Measurements from ENCODE around the gene CSTB.

CSTB gene

GRCh38 chr21:43761886-43762285 is 14.2 kb downstream of the CSTB start:
- DNase-seq (ENCODE audit: low read depth) = no peak
- no peaks in the 10 kb centered on the region for H3K27me3 ChIP-seq (replicated peaks; ENCODE audit: control insufficient read depth, insufficient read depth, low read length)
- no peak overlapping the region for H3K4me3 ChIP-seq (ENCODE audit: low read length)
- H3K9ac ChIP-seq (ENCODE audit: low read length) = no peak overlapping the region
- H3K9me3 ChIP-seq (ENCODE audit: control insufficient read depth, low read length) = no peaks in the 10 kb centered on the region
- H3K4me1 ChIP-seq (ENCODE audit: control insufficient read depth, insufficient read depth, low read length) = peaks cover 36% of the 10 kb centered on the region
- peaks cover 54% of the 10 kb centered on the region for H3K36me3 ChIP-seq (ENCODE audit: control insufficient read depth, insufficient read depth, low read length, severe bottlenecking)

- no peaks in the 10 kb centered on the region for H3K9me3 ChIP-seq (ENCODE audit: control insufficient read depth, low read length)
- H3K9ac ChIP-seq (ENCODE audit: low read length) = no peak overlapping the region
- no peak for DNase-seq (ENCODE audit: low read depth)
- peaks cover 37% of the 10 kb centered on the region for H3K4me1 ChIP-seq (ENCODE audit: control insufficient read depth, insufficient read depth, low read length)
- no peak overlapping the region for H3K4me3 ChIP-seq (ENCODE audit: low read length)
- H3K27me3 ChIP-seq (replicated peaks; ENCODE audit: control insufficient read depth, insufficient read depth, low read length) = no peaks in the 10 kb centered on the region
- H3K36me3 ChIP-seq (ENCODE audit: control insufficient read depth, insufficient read depth, low read length, severe bottlenecking) = peaks cover 68% of the 10 kb centered on the region
Measured at GRCh38 chr21:43760391-43760958, 15.6 kb downstream of the CSTB start.

DNA sequence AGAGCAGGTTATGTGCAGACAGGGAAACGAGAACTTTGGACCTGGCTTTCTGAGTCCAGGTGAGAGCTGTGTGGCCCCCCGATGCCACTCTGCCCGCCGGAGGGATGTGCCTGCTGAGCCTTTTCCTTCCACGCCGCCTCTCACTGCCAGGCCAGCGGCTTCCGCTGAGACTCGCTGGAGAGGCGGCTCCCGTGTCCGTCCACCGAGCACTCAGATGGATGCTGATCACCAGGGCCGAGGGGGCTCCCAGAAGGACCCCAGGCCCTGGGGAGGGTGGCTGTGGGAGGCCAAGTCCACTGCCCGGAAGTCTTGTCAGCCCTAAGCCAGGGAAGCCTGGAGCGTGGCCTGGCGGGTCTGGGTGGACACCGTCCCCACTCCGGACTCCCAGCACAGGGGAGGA is 16.5 kb downstream of the CSTB start:
- DNase-seq (ENCODE audit: low read depth) = no peak
- peaks cover 76% of the 10 kb centered on the region for H3K36me3 ChIP-seq (ENCODE audit: control insufficient read depth, insufficient read depth, low read length, severe bottlenecking)
- no peak overlapping the region for H3K4me3 ChIP-seq (ENCODE audit: low read length)
- H3K27me3 ChIP-seq (replicated peaks; ENCODE audit: control insufficient read depth, insufficient read depth, low read length) = no peaks in the 10 kb centered on the region
- no peaks in the 10 kb centered on the region for H3K9me3 ChIP-seq (ENCODE audit: control insufficient read depth, low read length)
- peaks cover 30% of the 10 kb centered on the region for H3K4me1 ChIP-seq (ENCODE audit: control insufficient read depth, insufficient read depth, low read length)
- H3K9ac ChIP-seq (ENCODE audit: low read length) = no peak overlapping the region

GRCh38 chr21:43758811-43759210 is 17.3 kb downstream of the CSTB start:
- peak overlapping the region; percentile 85 for H3K9ac ChIP-seq (ENCODE audit: low read length)
- H3K9me3 ChIP-seq (ENCODE audit: control insufficient read depth, low read length) = no peaks in the 10 kb centered on the region
- peak overlapping the region; percentile 76 for H3K4me3 ChIP-seq (ENCODE audit: low read length)
- H3K4me1 ChIP-seq (ENCODE audit: control insufficient read depth, insufficient read depth, low read length) = peaks cover 27% of the 10 kb centered on the region
- H3K36me3 ChIP-seq (ENCODE audit: control insufficient read depth, insufficient read depth, low read length, severe bottlenecking) = peaks cover 81% of the 10 kb centered on the region
- no peaks in the 10 kb centered on the region for H3K27me3 ChIP-seq (replicated peaks; ENCODE audit: control insufficient read depth, insufficient read depth, low read length)
- DNase-seq (ENCODE audit: low read depth) = no peak

- DNase-seq (ENCODE audit: low read depth) = peak; percentile 89
Measured at GRCh38 chr21:43758111-43758641, 17.9 kb downstream of the CSTB start.

DNA sequence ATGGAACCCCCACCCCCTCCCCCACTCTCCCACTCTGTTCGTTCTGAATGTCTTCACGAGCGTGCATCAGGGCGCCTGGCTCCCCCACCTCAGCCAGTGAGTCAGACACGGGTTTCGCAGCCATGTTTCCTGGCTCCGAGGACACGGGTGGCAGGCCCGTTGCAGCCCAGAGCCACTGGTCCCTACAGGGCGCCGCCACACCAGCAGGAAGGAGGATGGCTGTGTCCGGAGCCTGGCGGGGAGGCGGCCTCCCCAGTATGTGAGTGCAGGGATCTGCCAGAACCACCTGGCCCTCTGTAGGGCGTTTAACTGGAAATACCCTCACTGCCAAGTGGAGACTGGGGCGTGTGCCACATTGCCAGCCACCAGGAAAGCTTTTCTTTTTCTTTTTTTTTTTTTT is 18.5 kb downstream of the CSTB start:
- H3K9me3 ChIP-seq (ENCODE audit: control insufficient read depth, low read length) = no peaks in the 10 kb centered on the region
- H3K4me1 ChIP-seq (ENCODE audit: control insufficient read depth, insufficient read depth, low read length) = peaks cover 27% of the 10 kb centered on the region
- peak overlapping the region; percentile 85 for H3K9ac ChIP-seq (ENCODE audit: low read length)
- no peak for DNase-seq (ENCODE audit: low read depth)
- H3K36me3 ChIP-seq (ENCODE audit: control insufficient read depth, insufficient read depth, low read length, severe bottlenecking) = peaks cover 85% of the 10 kb centered on the region
- no peaks in the 10 kb centered on the region for H3K27me3 ChIP-seq (replicated peaks; ENCODE audit: control insufficient read depth, insufficient read depth, low read length)
- peak overlapping the region; percentile 76 for H3K4me3 ChIP-seq (ENCODE audit: low read length)

More at GRCh38 chr21:43758111-43758641, 17.9 kb downstream of the CSTB start:
- no peaks in the 10 kb centered on the region for H3K9me3 ChIP-seq (ENCODE audit: control insufficient read depth, low read length)
- no peaks in the 10 kb centered on the region for H3K27me3 ChIP-seq (replicated peaks; ENCODE audit: control insufficient read depth, insufficient read depth, low read length)
- peaks cover 84% of the 10 kb centered on the region for H3K36me3 ChIP-seq (ENCODE audit: control insufficient read depth, insufficient read depth, low read length, severe bottlenecking)
- H3K4me1 ChIP-seq (ENCODE audit: control insufficient read depth, insufficient read depth, low read length) = peaks cover 27% of the 10 kb centered on the region
- H3K9ac ChIP-seq (ENCODE audit: low read length) = peak overlapping the region; percentile 85
- peak overlapping the region; percentile 76 for H3K4me3 ChIP-seq (ENCODE audit: low read length)

DNA sequence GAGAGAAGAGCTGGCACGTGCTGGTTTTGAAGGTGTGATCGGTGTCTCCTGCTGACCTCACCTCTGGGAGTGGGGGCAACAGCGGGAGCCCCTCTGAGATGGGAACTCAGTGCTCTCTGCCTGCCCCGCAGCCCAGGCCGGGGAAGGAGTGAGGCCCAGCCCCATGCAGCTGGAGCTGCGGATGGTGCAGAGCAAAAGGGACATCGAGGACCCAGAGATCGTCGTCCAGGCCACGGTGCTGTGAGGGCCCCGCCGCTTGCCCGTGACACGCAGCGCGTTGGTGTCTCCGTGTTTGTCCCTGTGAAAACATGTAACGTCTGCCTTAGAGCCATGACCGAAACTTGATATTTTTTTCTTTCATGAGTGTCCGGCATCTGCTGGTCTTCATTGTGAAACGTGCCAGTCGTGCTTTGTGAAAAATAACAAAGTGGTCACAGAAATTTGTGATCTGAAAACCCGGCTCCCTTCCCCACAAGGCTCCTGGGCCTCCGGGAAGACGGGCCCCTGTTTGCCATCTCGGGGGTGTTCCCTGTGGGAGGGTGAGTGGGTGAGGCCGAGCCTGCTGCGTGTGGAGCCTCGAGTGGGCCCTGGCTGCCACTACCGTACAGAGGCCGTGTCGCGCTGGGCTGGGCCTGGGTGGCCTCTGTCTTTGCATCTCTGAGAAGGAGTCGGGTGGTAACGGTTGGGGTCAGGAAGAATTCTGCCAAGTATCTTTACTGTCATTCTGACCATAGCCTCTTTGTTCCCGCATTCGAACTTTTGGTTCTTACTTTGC is 20.1 kb downstream of the CSTB start:
- no peak for DNase-seq (ENCODE audit: low read depth)
- no peak overlapping the region for H3K4me3 ChIP-seq (ENCODE audit: low read length)
- peaks cover 27% of the 10 kb centered on the region for H3K4me1 ChIP-seq (ENCODE audit: control insufficient read depth, insufficient read depth, low read length)
- H3K36me3 ChIP-seq (ENCODE audit: control insufficient read depth, insufficient read depth, low read length, severe bottlenecking) = peaks cover 84% of the 10 kb centered on the region
- H3K27me3 ChIP-seq (replicated peaks; ENCODE audit: control insufficient read depth, insufficient read depth, low read length) = no peaks in the 10 kb centered on the region
- H3K9me3 ChIP-seq (ENCODE audit: control insufficient read depth, low read length) = no peaks in the 10 kb centered on the region
- H3K9ac ChIP-seq (ENCODE audit: low read length) = no peak overlapping the region

- peaks cover 27% of the 10 kb centered on the region for H3K4me1 ChIP-seq (ENCODE audit: control insufficient read depth, insufficient read depth, low read length)
- no peak for DNase-seq (ENCODE audit: low read depth)
- H3K9ac ChIP-seq (ENCODE audit: low read length) = no peak overlapping the region
- H3K9me3 ChIP-seq (ENCODE audit: control insufficient read depth, low read length) = no peaks in the 10 kb centered on the region
- H3K36me3 ChIP-seq (ENCODE audit: control insufficient read depth, insufficient read depth, low read length, severe bottlenecking) = peaks cover 86% of the 10 kb centered on the region
- no peaks in the 10 kb centered on the region for H3K27me3 ChIP-seq (replicated peaks; ENCODE audit: control insufficient read depth, insufficient read depth, low read length)
- H3K4me3 ChIP-seq (ENCODE audit: low read length) = no peak overlapping the region
Measured at GRCh38 chr21:43754948-43755781, 20.9 kb downstream of the CSTB start.

GRCh38 chr21:43753439-43753799 is 22.7 kb downstream of the CSTB start:
- H3K36me3 ChIP-seq (ENCODE audit: control insufficient read depth, insufficient read depth, low read length, severe bottlenecking) = peaks cover 86% of the 10 kb centered on the region
- peaks cover 17% of the 10 kb centered on the region for H3K4me1 ChIP-seq (ENCODE audit: control insufficient read depth, insufficient read depth, low read length)
- no peaks in the 10 kb centered on the region for H3K27me3 ChIP-seq (replicated peaks; ENCODE audit: control insufficient read depth, insufficient read depth, low read length)
- DNase-seq (ENCODE audit: low read depth) = no peak
- H3K9me3 ChIP-seq (ENCODE audit: control insufficient read depth, low read length) = no peaks in the 10 kb centered on the region
- H3K9ac ChIP-seq (ENCODE audit: low read length) = no peak overlapping the region
- H3K4me3 ChIP-seq (ENCODE audit: low read length) = no peak overlapping the region

- peaks cover 11% of the 10 kb centered on the region for H3K4me1 ChIP-seq (ENCODE audit: control insufficient read depth, insufficient read depth, low read length)
- no peak overlapping the region for H3K9ac ChIP-seq (ENCODE audit: low read length)
- H3K4me3 ChIP-seq (ENCODE audit: low read length) = no peak overlapping the region
- no peaks in the 10 kb centered on the region for H3K9me3 ChIP-seq (ENCODE audit: control insufficient read depth, low read length)
- H3K27me3 ChIP-seq (replicated peaks; ENCODE audit: control insufficient read depth, insufficient read depth, low read length) = no peaks in the 10 kb centered on the region
- DNase-seq (ENCODE audit: low read depth) = no peak
- H3K36me3 ChIP-seq (ENCODE audit: control insufficient read depth, insufficient read depth, low read length, severe bottlenecking) = peaks cover 89% of the 10 kb centered on the region
Measured at GRCh38 chr21:43752758-43753438, 23.2 kb downstream of the CSTB start.

Data from adipocyte (in vitro differentiated cells).